GM21619 (cell line): ENCODE results near the gene CITED4.
"Not testable (repeated sequence)": the region's sequence is repeated elsewhere in the genome, so short reads cannot be mapped to it uniquely, and the experiment has no call there.

Source experiments
- ATAC-seq: cut with Tn5 transposase; IDR thresholded peaks from one replicate; pipeline ENCODE4 v1.9.1; 2021; ENCODE audit not compliant: unreplicated experiment

The CITED4 gene, protein sequence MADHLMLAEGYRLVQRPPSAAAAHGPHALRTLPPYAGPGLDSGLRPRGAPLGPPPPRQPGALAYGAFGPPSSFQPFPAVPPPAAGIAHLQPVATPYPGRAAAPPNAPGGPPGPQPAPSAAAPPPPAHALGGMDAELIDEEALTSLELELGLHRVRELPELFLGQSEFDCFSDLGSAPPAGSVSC

DNA sequence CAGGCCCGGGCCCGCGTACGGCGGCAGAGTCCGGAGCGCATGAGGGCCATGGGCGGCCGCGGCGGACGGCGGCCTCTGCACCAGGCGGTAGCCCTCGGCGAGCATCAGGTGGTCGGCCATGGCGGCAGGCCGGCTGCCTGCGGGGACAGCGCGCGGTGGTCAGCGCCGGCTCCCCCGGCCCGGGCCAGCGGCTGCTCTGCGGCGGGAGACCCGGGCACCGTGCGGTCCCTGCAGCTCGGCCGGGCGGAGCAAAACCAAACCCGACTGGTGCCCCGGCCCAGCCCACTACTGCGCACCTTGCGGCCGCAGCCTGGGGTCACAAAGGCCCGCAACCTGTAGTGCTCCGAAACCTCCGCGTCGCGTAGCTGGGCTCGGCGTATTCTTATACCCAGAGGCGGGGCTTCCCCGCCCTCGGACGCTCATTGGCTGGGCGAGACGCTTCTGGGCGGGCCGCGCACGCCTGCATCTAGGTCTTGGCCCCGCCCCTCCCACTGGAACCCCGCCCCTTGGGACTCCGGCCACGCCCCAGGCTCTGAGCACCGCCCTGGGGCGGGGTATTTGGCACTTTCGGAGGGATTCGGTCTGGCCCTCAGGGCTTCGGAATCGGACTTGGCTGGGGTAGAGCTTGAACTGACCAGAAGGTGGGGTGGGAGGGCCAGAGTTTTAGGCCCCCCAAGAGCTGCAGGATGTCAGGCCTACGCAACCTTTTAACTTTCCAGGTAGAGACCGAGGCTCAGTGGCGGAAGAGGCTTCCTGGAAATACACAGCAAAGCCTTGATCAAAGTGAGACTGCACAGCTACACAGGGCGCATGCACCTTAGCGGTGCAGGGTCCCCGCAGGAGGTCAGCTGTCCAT lies at the start of gene CITED4:
CITED4 (minus strand) TSS at position 356 of the 856 bp plus-strand sequence; CDS start at position 120, 236 bp downstream.
- ATAC-seq: peak; percentile 91

DNA sequence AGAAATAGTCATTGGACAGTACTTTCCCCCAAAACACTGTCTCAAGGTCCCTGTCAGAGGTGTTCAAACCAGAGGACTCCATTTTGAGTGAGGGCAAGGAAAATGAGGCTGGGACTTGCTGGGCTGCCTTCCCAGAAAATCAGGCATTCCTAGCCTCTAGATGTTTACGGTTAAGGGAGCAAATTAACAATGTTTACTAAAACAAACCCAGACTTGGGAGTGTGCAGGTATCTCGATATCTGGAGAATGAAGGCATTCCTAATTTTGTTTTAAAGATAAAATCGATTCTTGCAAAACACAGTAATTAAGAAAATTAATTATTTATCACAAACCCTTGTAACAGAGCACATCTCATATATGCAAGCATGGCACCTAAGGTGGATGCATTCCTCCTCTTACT lies 48.9 kb upstream of the CITED4 start:
- no peak for ATAC-seq

DNA sequence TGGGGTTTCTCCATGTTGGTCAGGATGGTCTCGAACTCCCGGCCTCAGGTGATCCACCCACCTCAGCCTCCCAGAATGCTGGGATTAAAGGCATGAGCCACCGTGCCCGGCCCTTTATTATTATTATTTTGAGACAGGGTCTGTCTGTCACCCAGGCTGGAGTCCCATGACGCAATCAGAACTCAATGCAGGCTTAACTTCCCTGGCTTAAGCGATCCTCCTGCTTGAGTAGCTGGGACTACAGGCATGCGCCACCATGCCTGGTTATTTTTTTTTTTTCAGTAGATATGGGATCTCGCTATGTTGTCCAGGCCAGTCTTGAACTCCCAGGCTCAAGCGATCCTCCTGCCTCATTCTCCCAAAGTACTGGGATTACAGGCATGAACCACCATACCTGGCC lies 47.1 kb upstream of the CITED4 start:
- no peak for ATAC-seq

DNA sequence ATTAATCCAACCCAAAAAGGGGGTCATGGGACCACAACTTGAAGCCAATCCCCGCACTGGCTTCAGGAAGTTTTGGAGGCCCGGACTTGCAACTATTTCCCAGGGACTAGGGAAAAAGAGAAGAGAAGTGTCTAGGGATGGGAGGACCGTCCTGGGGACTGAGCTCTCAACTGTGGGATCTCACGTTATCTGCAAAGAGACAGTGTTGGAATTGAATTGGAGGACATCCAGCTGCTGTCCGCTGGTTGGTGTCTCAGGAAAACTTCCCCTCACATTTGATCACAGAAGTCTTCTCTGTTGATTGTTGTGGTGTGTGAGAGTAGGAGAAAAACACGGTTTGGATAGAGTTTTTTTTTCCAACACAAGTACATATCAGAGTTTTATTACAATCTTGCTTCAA lies 46.2 kb upstream of the CITED4 start:
- no peak for ATAC-seq

DNA sequence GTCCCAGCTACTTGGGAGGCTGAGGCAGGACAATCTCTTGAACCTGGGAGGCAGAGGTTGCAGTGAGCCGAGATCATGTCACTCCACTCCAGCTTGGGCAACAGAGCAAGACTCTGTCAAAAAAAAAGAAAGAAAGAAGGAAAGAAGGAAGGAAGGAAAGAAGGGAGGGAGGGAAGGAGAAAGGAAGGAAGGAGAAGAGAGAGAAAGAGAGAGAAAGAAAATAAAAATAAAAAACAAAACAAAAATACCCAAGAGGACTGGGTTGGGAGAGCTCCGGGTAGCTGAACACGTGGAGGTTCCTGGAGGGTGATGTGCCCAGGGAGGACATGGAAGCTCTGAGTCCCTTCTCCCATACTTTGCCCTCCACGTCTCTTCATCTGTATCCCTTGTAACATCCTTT lies 45.7 kb upstream of the CITED4 start:
- no peak for ATAC-seq

DNA sequence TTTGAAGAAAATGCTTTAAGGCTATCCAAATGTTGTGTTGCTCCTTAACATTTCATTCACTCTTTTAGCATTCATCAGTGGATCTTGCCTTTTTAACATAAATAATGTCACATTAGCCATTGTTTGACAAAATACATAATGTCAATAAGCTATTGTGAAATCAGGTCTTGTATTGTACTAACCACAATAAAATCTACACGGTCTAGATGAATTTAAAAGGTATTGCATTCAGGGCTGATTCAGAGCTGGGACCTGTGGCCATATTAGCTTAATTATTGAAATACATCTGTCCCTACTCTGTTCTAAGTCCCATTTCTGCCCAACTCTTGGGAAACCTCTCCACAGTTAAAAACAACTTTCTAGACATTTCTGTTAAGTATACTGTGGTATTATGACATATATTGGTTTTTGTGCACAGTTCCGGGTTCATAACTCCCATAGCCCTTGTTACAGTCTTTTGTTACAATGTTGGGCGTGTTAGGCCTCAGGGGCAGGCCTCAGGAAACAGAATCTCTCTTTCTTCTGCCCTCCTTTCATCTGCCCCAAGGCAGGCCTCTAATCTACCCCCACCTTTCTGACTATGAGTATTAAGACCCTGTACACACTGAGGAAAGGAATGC lies 44.7 kb upstream of the CITED4 start:
- no peak for ATAC-seq

DNA sequence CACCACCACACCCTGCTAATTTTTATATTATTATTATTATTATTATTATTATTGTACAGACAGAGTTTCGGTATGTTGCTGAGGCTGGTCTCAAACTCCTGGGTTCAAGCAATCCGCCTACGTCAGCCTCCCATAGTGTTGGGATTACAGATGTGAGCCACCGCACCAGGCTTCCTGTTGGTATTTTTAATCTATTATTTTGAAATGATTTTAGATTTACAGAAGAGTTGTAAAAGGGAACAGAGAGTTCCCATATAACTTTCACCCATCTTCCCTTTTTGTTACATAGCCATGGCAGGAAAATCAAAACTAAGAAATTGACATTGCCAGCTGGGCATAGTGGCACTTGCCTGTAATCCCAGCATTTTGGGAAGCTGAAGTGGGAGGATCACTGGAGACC lies 42.9 kb upstream of the CITED4 start:
- no peak for ATAC-seq

DNA sequence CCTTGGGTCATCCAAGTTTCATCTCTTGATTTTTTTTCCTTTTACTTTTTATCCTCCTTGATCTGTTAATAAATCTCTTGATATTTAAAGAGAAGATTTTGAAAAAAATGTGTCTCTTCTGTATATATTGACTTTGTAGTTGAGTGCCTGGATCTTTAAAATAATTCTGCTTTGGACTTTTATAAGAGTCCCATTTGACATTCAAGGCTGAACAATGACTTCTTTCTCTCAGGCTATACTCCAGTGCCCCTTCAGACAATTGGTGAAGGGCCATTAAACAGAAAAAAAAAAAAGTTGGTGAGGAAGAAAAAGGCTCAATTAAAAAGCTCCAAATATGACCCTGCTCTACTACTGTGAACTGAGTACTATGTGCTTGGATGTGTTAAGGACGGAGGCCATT lies 40.9 kb upstream of the CITED4 start:
- no peak for ATAC-seq

DNA sequence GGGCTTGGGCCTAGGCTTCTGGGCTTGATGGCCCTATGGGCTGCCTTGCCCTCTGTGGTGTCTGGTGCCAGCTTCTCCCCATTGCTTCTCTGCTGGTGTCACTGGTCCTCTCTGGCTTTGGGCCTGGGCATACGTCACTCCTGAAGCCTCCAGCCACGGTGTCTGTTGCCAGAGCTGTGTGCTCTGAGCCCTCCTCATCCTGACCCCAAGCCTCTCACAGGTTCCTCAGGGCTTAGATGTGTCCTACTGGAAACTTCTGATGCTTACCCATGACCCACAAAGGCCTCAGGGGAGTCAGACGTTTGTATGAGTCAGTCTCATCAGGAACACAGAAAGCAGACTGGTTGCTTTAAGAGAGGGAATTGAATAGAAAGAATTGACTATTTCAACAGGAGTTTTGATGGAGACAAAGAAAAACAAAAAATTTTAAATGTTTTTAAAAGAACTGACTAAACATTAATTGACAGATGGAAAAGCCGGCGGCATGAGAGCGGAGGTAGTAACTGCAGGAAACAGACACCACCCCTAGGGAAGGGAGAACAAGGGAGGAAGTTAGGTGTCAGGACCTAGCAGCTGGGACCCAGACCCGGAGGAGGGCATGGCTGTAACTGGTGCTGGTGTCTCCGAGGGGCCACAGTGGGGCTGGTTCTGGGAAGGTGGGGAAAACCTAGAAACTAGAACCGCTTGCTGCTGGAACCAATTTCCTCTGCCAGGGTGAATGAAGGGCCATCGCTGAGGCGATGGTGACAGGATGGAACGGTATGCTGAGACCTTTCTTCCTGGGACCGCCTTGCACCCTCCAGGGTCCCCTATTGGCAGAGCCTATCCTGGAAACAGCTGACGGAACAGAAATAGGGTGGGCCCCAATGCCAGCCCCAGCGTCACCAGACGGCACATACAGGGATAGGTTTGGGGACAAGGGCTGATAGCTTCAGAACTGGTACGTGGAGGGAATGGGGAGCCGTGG lies 40.0 kb upstream of the CITED4 start:
- ATAC-seq: no peak

DNA sequence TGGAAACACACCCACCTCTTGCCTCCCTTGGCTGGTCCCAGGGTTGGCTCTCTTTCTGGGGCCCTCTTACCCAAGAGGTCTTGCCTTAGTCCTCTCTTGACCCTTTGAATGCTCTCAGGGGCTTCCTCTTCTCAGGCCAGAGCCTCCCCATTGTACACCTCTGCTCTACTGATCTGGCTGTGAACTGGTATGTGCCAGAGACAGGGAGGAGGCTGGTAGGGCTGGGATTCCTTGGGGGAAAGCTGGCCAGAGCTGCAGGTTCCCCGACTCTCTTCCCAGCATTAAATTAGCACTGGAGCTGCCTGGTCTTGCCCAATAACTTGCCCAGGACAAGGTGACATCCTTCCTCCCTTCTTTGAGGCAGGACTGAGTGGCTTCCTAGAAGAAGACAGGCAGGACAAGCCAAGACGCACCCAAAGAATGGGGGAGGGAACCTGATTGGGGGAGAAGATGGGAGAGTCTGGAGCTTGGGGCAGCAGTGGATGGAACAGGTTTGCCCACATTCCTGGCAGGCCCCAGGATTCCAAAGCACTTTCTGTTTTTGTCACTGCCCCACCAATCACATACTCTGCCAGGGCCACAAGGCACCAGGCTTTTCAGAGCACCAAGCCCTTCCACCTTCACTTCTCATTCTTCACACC lies 37.2 kb upstream of the CITED4 start:
- ATAC-seq: no peak

DNA sequence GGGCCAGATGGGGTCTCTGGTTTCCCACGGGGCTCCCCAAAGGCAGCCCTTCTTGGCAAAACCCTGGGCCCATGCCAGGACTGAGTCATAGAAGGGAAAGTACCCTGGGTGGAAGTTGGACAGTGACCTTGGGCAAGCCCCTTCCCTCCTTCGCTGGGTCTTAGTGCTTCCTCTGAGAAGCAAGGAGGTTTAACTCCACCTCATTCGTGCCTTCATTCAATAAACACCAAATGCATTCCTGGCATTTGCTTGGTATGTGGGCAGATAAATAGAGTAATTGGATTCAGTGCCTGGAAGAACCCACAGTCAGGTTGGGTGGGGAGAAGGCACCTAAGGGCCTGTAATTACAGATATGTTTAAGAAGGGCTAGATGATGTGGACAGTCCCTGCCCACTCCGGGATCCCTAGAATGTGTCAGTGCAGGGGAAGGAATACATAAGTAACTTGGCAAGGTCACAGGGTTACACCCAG lies 36.3 kb upstream of the CITED4 start:
- no peak for ATAC-seq

DNA sequence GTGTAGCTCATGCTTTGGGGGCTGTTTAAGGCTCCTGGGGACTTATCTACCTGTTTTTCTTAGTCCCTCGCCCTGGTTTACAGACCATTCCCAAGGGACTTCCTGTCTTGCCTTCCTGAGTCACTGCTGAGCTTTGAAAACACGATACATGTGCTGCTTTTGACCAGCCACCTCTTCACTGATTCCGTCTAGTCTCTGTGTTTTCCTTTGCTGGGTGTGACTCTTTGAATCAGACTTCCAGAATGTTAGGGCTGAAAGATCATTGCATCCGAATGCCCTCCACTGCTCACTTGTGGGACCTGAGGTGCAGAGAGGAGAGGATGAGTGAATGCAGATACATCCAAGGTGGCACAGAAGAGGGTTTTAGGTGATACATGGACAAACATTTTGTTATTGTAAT lies 35.4 kb upstream of the CITED4 start:
- no peak for ATAC-seq

DNA sequence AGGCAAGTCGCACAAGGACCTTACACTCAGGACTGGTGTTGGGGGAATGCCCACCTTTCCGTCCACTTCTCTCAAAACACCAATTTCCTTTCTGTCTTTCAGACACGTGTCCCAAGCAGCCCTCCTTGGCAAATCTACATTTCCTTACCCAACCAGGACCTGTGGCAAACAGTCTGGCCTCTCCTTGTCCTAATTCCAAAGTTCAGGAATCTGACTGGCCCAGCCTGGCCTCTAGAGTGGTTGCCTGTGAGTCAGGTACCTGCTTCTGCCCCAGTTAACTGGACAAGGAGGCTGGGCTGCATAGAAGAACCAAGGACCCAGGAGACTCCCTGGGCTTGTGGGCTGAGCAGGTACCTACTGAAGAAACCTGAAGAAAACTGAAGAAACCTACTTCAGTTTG lies 34.3 kb upstream of the CITED4 start:
- ATAC-seq: no peak

DNA sequence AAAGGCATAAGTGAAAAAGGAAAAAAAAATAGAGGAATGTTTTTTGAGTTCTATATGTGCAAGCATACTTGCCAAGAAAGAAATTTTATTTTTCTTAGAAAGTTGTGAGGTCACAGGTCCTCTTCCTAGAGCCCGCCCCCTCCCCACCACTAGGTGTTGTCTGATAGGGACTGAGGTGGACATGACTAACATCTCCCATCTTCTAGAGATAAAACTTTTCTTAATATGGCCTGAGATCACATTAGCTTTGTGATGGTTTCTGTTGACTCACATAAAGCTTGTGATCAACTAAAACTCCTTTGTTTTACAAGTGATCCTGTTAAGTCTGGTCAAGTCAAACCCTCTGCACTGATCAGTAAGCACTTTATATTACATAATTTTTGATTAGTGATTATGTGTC lies 33.4 kb upstream of the CITED4 start:
- ATAC-seq: no peak

DNA sequence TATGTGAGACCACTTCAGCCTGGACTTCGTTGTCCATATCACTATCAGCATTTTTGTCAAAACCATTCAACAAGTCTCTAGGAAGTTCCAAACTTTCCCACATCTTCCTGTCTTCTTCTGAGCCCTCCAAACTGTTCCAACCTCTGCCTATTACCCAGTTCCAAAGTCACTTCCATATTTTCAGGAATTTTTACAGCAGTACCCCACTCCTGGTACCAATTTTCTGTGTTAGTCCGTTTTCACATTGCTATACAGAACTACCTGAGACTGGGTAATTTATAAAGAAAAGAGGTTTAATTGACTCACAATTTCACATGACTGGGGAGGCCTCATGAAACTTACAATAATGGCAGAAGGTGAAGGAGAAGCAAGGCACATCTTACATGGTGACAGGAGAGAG lies 32.7 kb upstream of the CITED4 start:
- ATAC-seq: not testable (repeated sequence)

DNA sequence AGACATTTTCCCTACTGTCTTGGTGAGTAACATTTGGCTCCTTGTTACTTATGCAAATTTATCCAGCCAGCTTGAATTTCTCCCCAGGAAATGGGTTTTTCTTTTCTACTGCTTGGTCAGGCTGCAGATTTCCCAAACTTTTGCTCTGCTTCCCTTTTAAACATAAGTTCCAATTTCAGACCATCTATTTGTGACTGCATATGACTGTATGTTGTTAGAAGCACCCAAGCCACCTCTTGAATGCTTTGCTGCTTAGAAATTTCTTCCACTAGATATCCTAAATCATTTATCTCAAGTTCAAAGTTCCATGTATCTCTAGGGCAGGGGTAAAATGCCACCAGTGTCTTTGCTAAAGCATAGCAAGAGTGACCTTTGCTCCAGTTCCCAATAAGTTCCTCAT lies 32.3 kb upstream of the CITED4 start:
- no peak for ATAC-seq

DNA sequence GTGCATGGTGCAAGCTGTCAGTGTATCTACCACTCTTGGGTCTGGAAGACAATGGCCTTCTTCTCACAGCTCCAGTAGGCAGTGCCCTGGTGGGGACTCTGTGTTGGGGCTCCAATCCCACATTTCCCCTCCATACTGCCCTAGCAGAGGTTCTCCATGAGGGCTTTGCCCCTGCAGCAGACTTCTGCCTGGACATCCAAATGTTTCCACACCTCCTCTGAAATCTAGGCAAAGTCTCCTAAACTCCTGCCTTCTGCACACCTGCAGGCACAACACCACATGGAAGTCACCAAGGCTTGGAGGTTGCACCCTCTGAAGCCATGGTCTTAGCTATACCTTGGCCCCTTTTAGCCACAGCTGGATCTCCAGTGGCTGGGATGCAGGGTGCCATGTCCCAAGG lies 31.8 kb upstream of the CITED4 start:
- no peak for ATAC-seq

DNA sequence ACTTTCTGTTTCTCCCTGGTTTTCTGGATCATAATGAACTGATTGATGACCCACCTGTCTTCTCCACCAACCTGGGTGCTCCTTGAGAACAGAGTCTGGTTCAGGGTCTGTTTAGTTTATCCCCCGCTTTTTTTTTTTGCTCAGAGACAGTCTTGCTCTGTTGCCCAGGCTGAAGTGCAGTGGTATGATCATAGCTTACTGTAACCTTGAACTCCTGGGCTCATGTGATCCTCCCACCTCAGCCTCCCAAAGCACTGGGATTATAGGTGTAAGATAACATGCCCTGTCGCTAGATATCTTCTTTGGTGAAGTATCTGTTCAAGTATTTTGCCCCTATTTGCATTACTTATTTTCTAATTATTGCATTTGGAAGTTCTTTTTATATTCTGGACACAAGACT lies 30.2 kb upstream of the CITED4 start:
- ATAC-seq: no peak

DNA sequence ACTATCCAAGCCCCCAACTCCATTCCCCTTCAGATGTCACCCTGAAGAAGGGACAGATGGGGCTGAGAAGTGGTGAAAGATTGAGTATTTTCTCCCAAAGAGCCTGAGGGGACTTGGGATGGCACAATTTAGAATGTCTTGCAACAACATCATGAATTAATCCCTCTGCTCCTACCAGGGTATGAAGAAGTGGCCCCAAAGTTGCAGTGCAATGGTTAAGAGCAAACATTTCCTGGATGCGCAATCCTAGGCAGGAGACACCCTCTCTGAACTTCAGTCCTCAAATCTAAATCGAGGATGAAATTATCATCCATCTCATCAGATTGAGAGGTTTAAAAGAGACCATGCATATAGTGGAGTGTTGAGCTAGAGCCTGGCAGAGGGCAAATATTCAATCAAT lies 28.6 kb upstream of the CITED4 start:
- ATAC-seq: no peak

DNA sequence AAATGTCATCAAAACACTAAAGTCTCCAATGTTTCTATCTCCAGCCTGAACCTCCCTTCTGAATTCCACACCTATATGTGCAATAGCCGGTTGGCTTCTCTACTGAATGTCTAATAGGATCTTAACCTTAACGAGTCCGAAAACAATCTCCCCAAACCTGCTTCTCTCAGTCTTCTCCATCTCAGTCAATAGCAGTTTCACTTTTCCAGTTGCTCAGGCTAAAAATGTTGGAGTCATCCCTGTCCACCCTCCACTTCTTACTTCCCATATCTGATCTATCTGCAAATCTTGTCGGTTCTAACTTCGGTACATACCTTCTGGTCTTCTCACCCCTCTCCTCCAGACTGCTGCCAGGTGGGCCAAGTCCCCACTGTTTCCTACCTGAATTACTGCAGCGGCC lies 25.5 kb upstream of the CITED4 start:
- ATAC-seq: no peak

DNA sequence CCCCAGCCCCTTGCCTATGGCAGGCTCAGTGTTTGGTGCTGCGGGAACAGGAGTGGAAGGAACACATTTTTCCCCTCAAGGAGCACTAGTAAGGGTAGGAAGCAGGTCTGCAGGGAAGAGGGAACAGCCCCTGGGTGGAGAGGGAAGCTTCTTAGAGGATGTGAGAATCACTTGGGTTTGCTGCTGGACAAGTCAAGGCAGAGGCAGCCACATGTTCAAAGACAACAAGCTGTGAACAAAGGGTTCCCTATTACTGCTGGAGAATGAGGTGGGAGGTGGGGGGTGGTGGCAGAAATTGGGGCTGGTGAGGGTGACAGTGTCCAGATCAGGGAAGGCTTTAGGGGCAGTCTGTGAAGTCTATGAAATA lies 24.8 kb upstream of the CITED4 start:
- ATAC-seq: no peak
